GM12864 (cell line): ENCODE data around the gene FBXW12.

ENCODE experiments used
- DNase-seq: peaks from one replicate; pipeline ENCODE4 v3.0.0-alpha.2; 2011; ENCODE audit warnings: low read depth
- H3K4me3 ChIP-seq: 2 replicates; pipeline ENCODE4 v1.5.1; 2011; ENCODE audit warnings: mild to moderate bottlenecking, low read depth, low read length, control low read depth
- CTCF ChIP-seq: IDR thresholded peaks from 2 replicates; pipeline ENCODE4 v1.5.1; 2011; ENCODE audit warnings: low read depth, mild to moderate bottlenecking, moderate library complexity, low read length, control low read depth, inconsistent platforms; ENCODE audit errors: missing control alignments

FBXW12 gene

DNA sequence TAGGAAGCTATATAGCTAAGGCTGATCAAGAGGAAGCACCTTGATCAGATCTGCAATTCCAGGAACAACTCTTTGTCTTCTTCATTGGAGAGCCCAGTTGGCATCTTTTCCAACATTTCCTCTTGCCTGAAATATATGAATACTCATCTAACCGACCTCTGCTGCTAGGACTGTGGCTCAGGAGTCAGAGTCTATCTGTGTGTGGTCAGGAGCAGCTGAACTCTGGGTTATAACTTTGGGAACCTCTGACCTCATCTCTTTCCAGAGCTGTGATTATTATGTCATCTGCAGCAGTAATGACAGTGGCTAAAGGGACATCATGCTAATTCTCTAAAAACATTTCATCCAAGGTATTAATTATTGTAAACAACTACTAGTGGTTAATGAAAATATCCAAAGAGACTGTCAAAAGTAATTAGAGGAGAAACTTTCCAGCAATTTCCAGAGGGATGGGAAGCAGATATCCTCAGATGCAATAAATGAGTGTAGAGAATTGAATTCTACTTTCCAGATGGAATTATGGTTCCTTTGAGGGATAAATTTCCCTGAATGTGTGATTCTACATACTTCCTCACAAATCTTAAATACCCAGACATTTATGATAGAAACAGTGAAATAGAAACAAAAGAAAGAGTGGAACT lies 27.0 kb upstream of the FBXW12 start:
- H3K4me3 ChIP-seq: no peak overlapping the region
- DNase-seq: no peak
- no peak for TF ChIP-seq CTCF

DNA sequence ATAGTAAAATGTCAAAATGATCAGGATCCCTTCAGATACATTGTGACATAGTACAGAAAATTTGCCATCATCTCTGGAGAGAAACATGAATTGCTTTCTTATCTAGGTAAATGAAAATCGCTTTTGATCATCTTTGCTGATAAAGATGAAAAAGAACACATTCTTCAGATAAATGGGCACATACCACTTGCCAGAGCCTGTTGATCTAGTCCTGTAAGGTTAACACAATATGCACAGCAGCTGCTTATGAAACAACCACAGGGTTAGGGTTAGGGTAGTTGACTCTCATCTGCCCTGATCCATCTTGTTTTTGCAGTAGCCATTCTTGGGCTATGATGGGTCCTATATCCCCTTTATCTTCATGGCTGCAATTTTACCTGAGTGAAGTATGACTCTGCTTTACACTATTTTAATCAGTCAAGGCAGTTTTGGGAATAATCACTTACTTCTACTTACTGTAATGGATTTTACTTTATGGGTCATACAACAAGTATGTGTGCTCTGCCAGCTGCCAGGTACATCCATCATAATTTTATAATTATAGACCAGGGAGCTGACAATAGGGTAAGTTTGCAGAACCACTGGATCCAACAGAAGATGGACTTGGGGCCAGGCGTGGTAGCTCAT lies 26.0 kb upstream of the FBXW12 start:
- TF ChIP-seq CTCF: no peak
- H3K4me3 ChIP-seq: no peak overlapping the region
- DNase-seq: no peak

- no peak for TF ChIP-seq CTCF
- no peak overlapping the region for H3K4me3 ChIP-seq
Observed at GRCh38 chr3:48347500-48347899, 24.5 kb upstream of the FBXW12 start.

GRCh38 chr3:48352546-48352945 lies 19.5 kb upstream of the FBXW12 start:
- H3K4me3 ChIP-seq: no peak overlapping the region
- no peak for DNase-seq
- TF ChIP-seq CTCF: no peak

More at GRCh38 chr3:48347500-48347899, 24.5 kb upstream of the FBXW12 start:
- DNase-seq: no peak

GRCh38 chr3:48353987-48354386 lies 18.0 kb upstream of the FBXW12 start:
- no peak for DNase-seq
- TF ChIP-seq CTCF: no peak
- no peak overlapping the region for H3K4me3 ChIP-seq

DNA sequence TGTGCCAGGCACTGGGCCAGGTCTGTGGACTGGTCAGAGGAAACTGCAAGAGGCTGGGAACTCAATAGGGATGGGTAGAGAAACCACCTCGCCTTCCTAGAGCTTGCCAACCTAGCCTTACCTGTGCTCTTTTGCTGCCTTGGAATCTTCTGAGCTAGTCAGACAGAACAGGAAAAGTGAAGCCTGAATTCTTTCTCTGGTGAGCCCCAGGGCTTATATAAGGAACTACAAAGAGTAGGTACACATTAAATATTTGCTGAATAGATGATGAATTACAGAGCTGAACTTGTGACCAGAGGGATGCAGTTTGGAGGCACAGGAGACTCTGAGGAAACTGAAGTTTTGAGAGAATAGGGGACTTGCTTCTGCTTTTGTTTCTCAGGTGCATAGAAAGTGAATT lies 15.6 kb upstream of the FBXW12 start:
- no peak overlapping the region for H3K4me3 ChIP-seq

More for the DNA sequence above, 15.6 kb upstream of the FBXW12 start:
- DNase-seq: no peak
- no peak for TF ChIP-seq CTCF
